GM10248 (cell line): Measurements from ENCODE around the gene TAF8.

ENCODE experiments used
- CTCF ChIA-PET: fragments of 300-600 bp; sonication (Branson Sonifier 250); formaldehyde crosslinking; extraction: SDS; loops from one replicate; lab custom pipeline; 2021; ENCODE audit warnings: antibody characterized with exemption; lab: Yijun Ruan, JAX
- POLR2A ChIA-PET: fragments of 350-650 bp; sonication (Branson Sonifier 250); formaldehyde crosslinking; extraction: SDS; loops from one replicate; lab custom pipeline; 2020; ENCODE audit warnings: antibody characterized with exemption; lab: Yijun Ruan, JAX
- DNase-seq: peaks from one replicate; pipeline ENCODE4 v3.0.0; 2012; ENCODE audit errors: extremely low spot score
- CTCF ChIP-seq: IDR thresholded peaks from 2 replicates; pipeline ENCODE4 v1.5.1; 2012; ENCODE audit warnings: mild to moderate bottlenecking, low read depth; ENCODE audit errors: extremely low read depth, missing control alignments, control extremely low read depth

The TAF8 gene

GRCh38 chr6:42038163-42038562 is 12.2 kb upstream of the TAF8 start:
- CTCF ChIA-PET: interaction anchor here (1.0 to 1.7 kb wide), 2 partner anchors 10 to 12 kb away, joined by 3 to 4 read pairs; partner anchors contain the start of gene TAF8
- POLR2A ChIA-PET: no interaction called here
- TF ChIP-seq CTCF: no peak
- DNase-seq: no peak

- ChIA-PET POLR2A (interaction anchor here (1.1 kb wide), 1 partner anchor 8 kb away, joined by 4 read pairs; no protein-coding TSS in a partner anchor), CTCF (interaction anchor here (0.6 to 13.5 kb wide), 6 partner anchors 10 to 254 kb away, joined by 3 to 253 read pairs (median 4); partner anchors contain the start of genes FRS3, PRICKLE4, TAF8 and TOMM6)
- DNase-seq: no peak
- no peak for TF ChIP-seq CTCF
Measured at GRCh38 chr6:42038811-42039408, 11.4 kb upstream of the TAF8 start.

- ChIA-PET CTCF (interaction anchor here (1.0 to 13.5 kb wide), 12 partner anchors 12 to 335 kb away, joined by 3 to 253 read pairs (median 6); partner anchors contain the start of genes BYSL, FRS3, MED20 and PRICKLE4), POLR2A (no interaction called here)
- DNase-seq: no peak
- no peak for TF ChIP-seq CTCF
Measured at GRCh38 chr6:42040856-42041480, 9.4 kb upstream of the TAF8 start.

GRCh38 chr6:42041481-42042053 is 8.8 kb upstream of the TAF8 start:
- DNase-seq: no peak
- ChIA-PET POLR2A (no interaction called here), CTCF (interaction anchor here (1.0 to 13.5 kb wide), 13 partner anchors 11 to 335 kb away, joined by 3 to 253 read pairs (median 6); partner anchors contain the start of genes BYSL, FRS3, MED20 and PRICKLE4)
- TF ChIP-seq CTCF: no peak

GRCh38 chr6:42042108-42042507 is 8.2 kb upstream of the TAF8 start:
- ChIA-PET CTCF (interaction anchor here (1.0 to 13.5 kb wide), 12 partner anchors 10 to 336 kb away, joined by 3 to 253 read pairs (median 7); partner anchors contain the start of genes BYSL, FRS3, MED20 and PRICKLE4), POLR2A (no interaction called here)
- DNase-seq: no peak
- no peak for TF ChIP-seq CTCF

GRCh38 chr6:42043787-42044475 is 6.4 kb upstream of the TAF8 start:
- peak; percentile 83 for DNase-seq
- ChIA-PET POLR2A (no interaction called here), CTCF (interaction anchor here (0.7 to 13.5 kb wide), 50 partner anchors 9 to 766 kb away, joined by 3 to 253 read pairs (median 6); partner anchors contain the start of genes BYSL, CCND3, FRS3 and MED20)
- TF ChIP-seq CTCF: peak; percentile 93
